ENCODE measurements around the gene MTHFD2L. TPM values are rescaled to one million over a fixed set of nuclear protein-coding genes. Genes with fewer than 3 reads are reported as not detected.

MTHFD2L gene
- total and polyA plus RNA-seq, 2 of the 8 experiments (the other 6 are each of a cell fraction or from before 2014, with no cell fraction given), result 5.4 to 15.0 TPM

GRCh38 chr4:74318276-74318675, 160.4 kb downstream of the MTHFD2L start:
- DNase-seq (ENCODE audit: low read depth in 1 of 2, low spot score in 2 of 2) (no peak), FAIRE-seq (no peak)
- no peak overlapping the region for H2BK15ac ChIP-seq (ENCODE audit: low read length)
- H3K23ac ChIP-seq (ENCODE audit: insufficient read length), result no peak overlapping the region
- POLR2A ChIA-PET (ENCODE audit: partially characterized antibody), result no interaction called here
- no peaks in the 10 kb centered on the region for H3K23me2 ChIP-seq (ENCODE audit: low read depth, low read length)
- no peaks in the 10 kb centered on the region for H3K36me3 ChIP-seq (ENCODE audit: control insufficient read depth in 2 of 4, insufficient read depth in 4 of 4, low read length in 3 of 4)
- no peaks in the 10 kb centered on the region for H3K9me3 ChIP-seq (ENCODE audit: insufficient read depth in 2 of 2, low read depth in 1 of 2, low read length in 1 of 2)
- H4K20me1 ChIP-seq (replicated peaks in 1 of 2; ENCODE audit: control insufficient read depth in 1 of 2, insufficient read depth in 2 of 2, low read length in 2 of 2), result no peaks in the 10 kb centered on the region
- no peak overlapping the region for H4K8ac ChIP-seq (ENCODE audit: extremely low read depth, insufficient read depth, low read length)
- H2AFZ ChIP-seq (ENCODE audit: low read length), result no peak overlapping the region
- no peak overlapping the region for H3K18ac ChIP-seq (ENCODE audit: extremely low read depth, low read length)
- no peak overlapping the region for H3K9ac ChIP-seq (replicated peaks in 1 of 4; ENCODE audit: extremely low read depth in 1 of 4, low read depth in 3 of 4, low read length in 3 of 4)
- no peak overlapping the region for H3K4me3 ChIP-seq (ENCODE audit: extremely low read depth in 1 of 4, insufficient read depth in 2 of 4, low read depth in 3 of 4, low read length in 4 of 4)
- no peak overlapping the region for H3K4me2 ChIP-seq (ENCODE audit: insufficient read depth in 1 of 2, low read depth in 2 of 2, low read length in 2 of 2)
- peaks cover 0 to 5% (median under 1%) of the 10 kb centered on the region in 4 experiments; a peak in 2 of 7 replicates for H3K4me1 ChIP-seq (replicated peaks in 1 of 4; ENCODE audit: control insufficient read depth in 3 of 4, insufficient read depth in 4 of 4, low read length in 3 of 4)
- no peak overlapping the region for H4K5ac ChIP-seq (ENCODE audit: insufficient read length, low read depth, low read length)
- no peaks in the 10 kb centered on the region for H3K27me3 ChIP-seq (replicated peaks in 1 of 4; ENCODE audit: control insufficient read depth in 3 of 4, extremely low read depth in 1 of 4, insufficient read depth in 3 of 4, low read length in 3 of 4)
- no peak overlapping the region for H3K56ac ChIP-seq (replicated peaks; ENCODE audit: insufficient read length, low read depth, low read length)
- no peaks in the 10 kb centered on the region for H3K79me1 ChIP-seq (ENCODE audit: low read depth, low read length)
- H2BK20ac ChIP-seq (ENCODE audit: low read length), result no peak overlapping the region
- WGBS, 2 experiments (ENCODE audit: extremely low coverage in 1 of 2, insufficient coverage in 1 of 2, insufficient read length in 1 of 2, insufficient replicate concordance in 2 of 2, low coverage in 1 of 2, low lambda C conversion rate in 2 of 2, missing lambda C conversion rate in 1 of 2), result 91% methylated on average over 2 of the region's 2 CpGs; no CpG with 5 or more reads in 1 of the 2 experiments
- H3K14ac ChIP-seq (ENCODE audit: insufficient read length), result no peak overlapping the region
- no peak overlapping the region for H4K91ac ChIP-seq (replicated peaks; ENCODE audit: insufficient read length, low read length)
- H2BK120ac ChIP-seq (replicated peaks; ENCODE audit: low read depth, low read length), result no peak overlapping the region
- no peaks in the 10 kb centered on the region for H3K79me2 ChIP-seq (ENCODE audit: control insufficient read depth in 1 of 2, insufficient read depth in 2 of 2, low read length in 2 of 2)
- H3K4ac ChIP-seq (replicated peaks; ENCODE audit: insufficient read length, low read depth, low read length), result no peak overlapping the region
- no peak overlapping the region for H2AK5ac ChIP-seq (ENCODE audit: low read depth, low read length)
- H2BK12ac ChIP-seq (ENCODE audit: low read depth, low read length), result no peak overlapping the region
- TF ChIP-seq MAFK (IDR thresholded peaks at IDR 0.05; ENCODE audit: low read depth, low read length), result no peak
- no peak for TF ChIP-seq BCL11A (IDR thresholded peaks at IDR 0.05; ENCODE audit: low read depth in 2 of 2, low read length in 2 of 2)
- TF ChIP-seq RAD21 (IDR thresholded peaks at IDR 0.05 in 1 of 2, conservative IDR thresholded peaks at IDR 0.05 in 1 of 2; ENCODE audit: low read depth in 2 of 2, low read length in 2 of 2), result no peak
- TF ChIP-seq ATF3 (IDR thresholded peaks at IDR 0.05; ENCODE audit: insufficient read depth, low read depth, low read length), result no peak
- TF ChIP-seq JUN (IDR thresholded peaks at IDR 0.05; ENCODE audit: low read depth, low read length), result no peak
- no peak for TF ChIP-seq TBP (IDR thresholded peaks at IDR 0.05; ENCODE audit: low read depth, low read length)
- H3K27ac ChIP-seq (ENCODE audit: low read depth, low read length), result no peak overlapping the region
- CTCF ChIA-PET (ENCODE audit: partially characterized antibody), result interaction anchor here (0.7 to 5.2 kb wide), 4 partner anchors 53 to 357 kb away, joined by 3 to 42 read pairs (median 4); no protein-coding TSS in a partner anchor
- H2BK5ac ChIP-seq (ENCODE audit: low read depth, low read length), result no peak overlapping the region

Data from H1 (cell line).